GM13977 (cell line): ENCODE results near the gene KRT23.

ENCODE experiments used
- DNase-seq: peaks from one replicate; pipeline ENCODE4 v3.0.0; 2012; ENCODE audit warnings: low spot score
- CTCF ChIP-seq: IDR thresholded peaks from 2 replicates; pipeline ENCODE4 v1.5.1; 2012; ENCODE audit warnings: mild to moderate bottlenecking, control low read depth; ENCODE audit not compliant: insufficient read depth; ENCODE audit errors: extremely low read depth, missing control alignments
- in situ Hi-C: fragments of 300-500 bp; cut with MboI; formaldehyde crosslinking; loops from one replicate; pipeline ENCODE4 v1.12.0; 2022; ENCODE audit warnings: low sequenced_read_pairs, low pct_unique_long_range_greater_than_20kb, mixed read lengths, inconsistent platforms; ENCODE audit not compliant: unreplicated experiment

Gene KRT23

GRCh38 chr17:40962059-40962561 is 24.7 kb upstream of the KRT23 start:
- in situ Hi-C loops, result no loop called here
- no peak for TF ChIP-seq CTCF
- DNase-seq, result no peak

DNA sequence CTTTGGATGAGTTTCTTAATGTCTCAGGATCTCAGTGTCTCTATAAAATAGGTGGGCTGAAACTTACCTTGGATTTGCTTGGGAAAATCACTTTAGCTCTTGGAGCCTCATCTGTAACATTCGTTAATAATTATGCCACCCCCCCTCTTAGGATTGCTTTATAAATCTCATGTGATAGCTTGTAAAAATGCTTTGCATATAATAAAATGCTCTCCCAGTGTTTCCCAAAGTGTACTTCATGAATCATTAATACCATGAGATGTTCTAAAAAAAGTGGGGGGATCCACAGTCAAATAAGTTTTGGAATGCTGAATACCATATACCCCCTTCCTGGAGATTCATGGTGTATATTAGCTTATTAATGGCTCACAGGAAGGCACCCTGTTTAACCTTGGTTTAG is 24.1 kb upstream of the KRT23 start:
- in situ Hi-C loops, result no loop called here

GRCh38 chr17:40960144-40960543 is 22.7 kb upstream of the KRT23 start:
- in situ Hi-C loops, result no loop called here
- TF ChIP-seq CTCF, result no peak
- no peak for DNase-seq

More for the DNA sequence above, 24.1 kb upstream of the KRT23 start:
- no peak for TF ChIP-seq CTCF
- no peak for DNase-seq

DNA sequence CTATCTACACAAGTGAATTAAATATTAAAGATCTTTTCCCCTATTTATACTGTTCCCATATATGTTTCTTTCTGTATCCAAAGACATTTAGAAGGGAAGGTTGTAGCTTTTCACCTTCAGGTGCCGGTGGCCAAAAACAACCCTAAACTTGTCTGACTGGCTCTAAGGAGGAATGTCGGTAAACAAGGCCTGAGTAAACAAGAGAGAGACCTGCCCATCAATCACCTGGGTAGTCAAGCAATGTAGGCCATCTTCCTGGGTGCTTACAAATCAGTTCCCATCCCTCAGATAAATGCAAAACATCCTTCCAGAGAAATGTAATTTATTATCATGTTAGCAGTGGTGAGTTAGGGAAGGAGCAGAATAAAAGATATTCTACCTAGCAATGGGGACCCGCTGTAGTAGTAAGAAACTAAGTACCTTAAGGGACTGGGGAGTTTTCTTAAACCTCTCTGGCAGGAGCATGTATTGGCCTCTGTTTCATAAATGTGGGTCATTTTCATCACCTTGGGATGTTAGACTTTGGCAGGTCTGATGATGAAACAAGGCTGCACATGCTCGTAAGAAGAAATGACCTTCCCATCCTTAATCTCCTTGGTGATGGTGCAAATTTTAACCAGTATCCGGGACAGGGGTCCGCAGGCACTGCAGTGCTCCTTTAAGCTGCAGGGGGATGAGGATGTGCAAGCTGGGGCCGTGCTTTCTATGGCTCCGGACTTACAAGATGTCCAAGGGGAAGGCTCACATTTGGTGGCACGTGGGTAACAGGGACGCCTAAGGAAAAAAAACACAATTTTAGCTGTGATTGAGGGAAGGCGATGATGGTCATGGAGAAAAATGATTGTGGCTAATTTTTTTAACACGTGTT is 20.9 kb upstream of the KRT23 start:
- no peak for DNase-seq
- TF ChIP-seq CTCF, result no peak
- in situ Hi-C loops, result no loop called here

- no peak for TF ChIP-seq CTCF
- in situ Hi-C loops, result no loop called here
These were observed 19.2 kb upstream of the KRT23 start for GRCh38 chr17:40956401-40957254.

GRCh38 chr17:40953881-40954280 is 16.4 kb upstream of the KRT23 start:
- no peak for DNase-seq
- TF ChIP-seq CTCF, result no peak
- in situ Hi-C loops, result no loop called here

More at GRCh38 chr17:40956401-40957254, 19.2 kb upstream of the KRT23 start:
- no peak for DNase-seq
